Measurements from ENCODE around the gene FNIP1.

GRCh38 chr5:131776450-131776849, 20.4 kb downstream of the FNIP1 start:
- TF ChIP-seq EZH2 (IDR thresholded peaks at IDR 0.05) (no peak), FOXP2 (optimal IDR thresholded peaks at IDR 0.05; ENCODE audit: control extremely low read depth, extremely low read length, insufficient read depth) (no peak), POLR2AphosphoS5 (IDR thresholded peaks at IDR 0.05; ENCODE audit: borderline replicate concordance, low read depth, low read length) (no peak)
